Large intestine (tissue), 3 donors: ENCODE data around the gene AKAP1. TPM values are rescaled to one million over a fixed set of nuclear protein-coding genes. Genes with fewer than 3 reads are reported as not detected.
"Not testable (repeated sequence)": the region's sequence is repeated elsewhere in the genome, so short reads cannot be mapped to it uniquely, and the experiment has no call there.

Experiments
- DNase-seq, 2 donors: peaks; one replicate each; pipeline versions ENCODE4 v3.0.0 to v3.0.0-alpha.2; 2013
- H3K27ac ChIP-seq: one replicate; pipeline ENCODE4 v1.5.1; 2013; ENCODE audit warnings: low read length
- H3K27me3 ChIP-seq: 2 replicates; pipeline ENCODE4 v1.6.1; 2013; ENCODE audit warnings: low read length; ENCODE audit not compliant: control insufficient read depth, insufficient read depth
- H3K36me3 ChIP-seq: 2 replicates; pipeline ENCODE4 v1.6.1; 2013; ENCODE audit warnings: low read length; ENCODE audit not compliant: control insufficient read depth, insufficient read depth
- H3K4me1 ChIP-seq: one replicate; pipeline ENCODE4 v1.6.1; 2013; ENCODE audit warnings: low read length; ENCODE audit not compliant: control insufficient read depth, insufficient read depth
- H3K4me3 ChIP-seq: one replicate; pipeline ENCODE4 v1.5.1; 2013; ENCODE audit warnings: low read length
- H3K9me3 ChIP-seq: one replicate; pipeline ENCODE4 v1.6.1; 2013; ENCODE audit warnings: mild to moderate bottlenecking, low read depth, low read length, moderate library complexity; ENCODE audit not compliant: control insufficient read depth
- WGBS: methylation state at CpG from one replicate; pipeline ENCODE4 v1.1.5; 2013; ENCODE audit warnings: low lambda C conversion rate; ENCODE audit not compliant: insufficient coverage; 5-methylcytosine and 5-hydroxymethylcytosine counted together
- polyA plus RNA-seq: library from polyadenylated mRNA; unstranded; fragments of 120-200 nt; gene quantifications from one replicate; pipeline ENCODE4 v1.2.1, GENCODE V29; 2013

The AKAP1 gene
- polyA plus RNA-seq, 1 donor: 78.8 TPM

DNA sequence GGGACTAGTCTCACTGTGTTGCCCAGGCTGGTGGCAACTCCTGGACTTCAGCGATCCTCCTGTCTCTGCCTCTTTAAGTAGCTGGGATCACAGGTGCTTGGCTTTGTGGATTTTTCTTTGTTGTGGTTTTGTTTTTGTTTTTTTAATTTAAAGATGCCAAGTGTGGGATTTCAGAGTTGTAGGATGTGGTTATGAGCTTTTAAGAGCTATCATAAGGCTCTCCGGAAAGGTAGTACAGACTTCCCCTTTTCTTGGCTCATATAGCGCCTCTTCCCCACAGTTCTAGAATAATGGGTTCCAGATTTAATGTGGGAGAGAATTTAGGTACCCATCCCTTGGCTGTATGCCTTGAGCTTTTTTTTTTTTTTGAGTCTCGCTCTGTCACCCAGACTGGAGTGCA, 17.1 kb downstream of the AKAP1 start:
- Histone ChIP-seq H3K27ac (no peak overlapping the region), H3K9me3 (peaks cover 5% of the 10 kb centered on the region), H3K4me3 (no peak overlapping the region), H3K27me3 (no peaks in the 10 kb centered on the region), H3K36me3 (peaks cover 15% of the 10 kb centered on the region), H3K4me1 (peaks cover 44% of the 10 kb centered on the region)
- DNase-seq: no peak
- no CpG with 5 or more reads among the region's 4 CpGs for WGBS

- DNase-seq, H3K27me3 ChIP-seq, H3K4me3 ChIP-seq, H3K27ac ChIP-seq, H3K9me3 ChIP-seq: not testable (repeated sequence)
- Histone ChIP-seq H3K36me3 (peaks cover 17% of the 10 kb centered on the region), H3K4me1 (peaks cover 48% of the 10 kb centered on the region)
- no CpG with 5 or more reads among the region's 12 CpGs for WGBS
Measured at GRCh38 chr17:57102660-57103059, 17.6 kb downstream of the AKAP1 start.

DNA sequence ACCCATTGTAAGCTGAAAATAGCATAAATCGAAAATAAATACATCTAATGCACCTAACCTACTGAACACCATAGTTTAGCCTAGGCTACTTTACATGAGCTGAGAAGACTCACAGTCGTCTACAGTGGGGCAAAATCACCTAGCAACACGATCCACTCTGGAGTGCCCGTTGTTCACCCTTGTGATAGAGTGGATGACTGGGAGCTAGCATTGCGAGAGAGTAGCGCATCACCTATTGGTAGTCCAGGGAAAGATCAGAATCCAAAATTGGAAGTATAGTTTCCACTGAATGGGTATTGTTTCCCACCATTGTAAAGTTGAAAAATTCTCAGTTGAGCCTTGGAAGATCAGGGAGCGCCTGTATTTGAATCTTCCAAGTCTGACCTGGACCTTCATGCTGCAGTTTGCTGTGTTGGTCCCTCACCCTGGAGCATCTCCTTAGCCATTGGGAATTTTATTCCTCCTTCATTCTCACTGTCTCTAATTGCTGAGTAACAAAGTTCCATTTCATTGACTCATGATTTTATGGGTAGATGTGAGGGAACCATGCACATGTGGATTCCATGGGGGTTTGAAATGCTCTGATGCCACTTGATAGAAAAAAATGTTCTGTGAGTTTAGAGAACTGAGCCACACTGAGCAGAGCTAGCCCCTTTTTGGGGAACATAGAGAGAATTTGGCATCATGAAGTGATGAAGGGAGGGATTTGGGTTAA, 19.6 kb downstream of the AKAP1 start:
- H3K27me3 ChIP-seq: no peaks in the 10 kb centered on the region
- peaks cover 17% of the 10 kb centered on the region for H3K36me3 ChIP-seq
- peaks cover 5% of the 10 kb centered on the region for H3K9me3 ChIP-seq
- DNase-seq: no peak
- no peak overlapping the region for H3K27ac ChIP-seq
- no peak overlapping the region for H3K4me3 ChIP-seq
- 100% methylated on average over 2 of the region's 7 CpGs for WGBS
- peaks cover 61% of the 10 kb centered on the region for H3K4me1 ChIP-seq

DNA sequence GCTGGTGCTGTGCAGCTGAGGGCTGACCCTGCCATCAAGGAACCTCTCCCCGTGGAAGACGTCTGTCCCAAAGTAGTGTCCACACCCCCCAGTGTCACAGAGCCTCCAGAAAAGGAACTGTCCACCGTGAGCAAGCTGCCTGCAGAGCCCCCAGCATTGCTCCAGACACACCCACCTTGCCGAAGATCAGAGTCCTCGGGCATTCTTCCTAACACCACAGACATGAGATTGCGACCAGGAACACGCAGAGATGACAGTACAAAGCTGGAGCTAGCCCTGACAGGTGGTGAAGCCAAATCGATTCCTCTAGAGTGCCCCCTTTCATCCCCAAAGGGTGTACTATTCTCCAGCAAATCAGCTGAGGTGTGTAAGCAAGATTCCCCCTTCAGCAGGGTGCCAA, 20.5 kb downstream of the AKAP1 start:
- WGBS: no CpG with 5 or more reads among the region's 8 CpGs
- no peak overlapping the region for H3K4me3 ChIP-seq
- H3K9me3 ChIP-seq: peaks cover 5% of the 10 kb centered on the region
- DNase-seq: peak; percentile 48 to 77
- no peaks in the 10 kb centered on the region for H3K27me3 ChIP-seq
- H3K36me3 ChIP-seq: peaks cover 23% of the 10 kb centered on the region
- peak overlapping the region; percentile 90 for H3K27ac ChIP-seq
- peaks cover 68% of the 10 kb centered on the region for H3K4me1 ChIP-seq

DNA sequence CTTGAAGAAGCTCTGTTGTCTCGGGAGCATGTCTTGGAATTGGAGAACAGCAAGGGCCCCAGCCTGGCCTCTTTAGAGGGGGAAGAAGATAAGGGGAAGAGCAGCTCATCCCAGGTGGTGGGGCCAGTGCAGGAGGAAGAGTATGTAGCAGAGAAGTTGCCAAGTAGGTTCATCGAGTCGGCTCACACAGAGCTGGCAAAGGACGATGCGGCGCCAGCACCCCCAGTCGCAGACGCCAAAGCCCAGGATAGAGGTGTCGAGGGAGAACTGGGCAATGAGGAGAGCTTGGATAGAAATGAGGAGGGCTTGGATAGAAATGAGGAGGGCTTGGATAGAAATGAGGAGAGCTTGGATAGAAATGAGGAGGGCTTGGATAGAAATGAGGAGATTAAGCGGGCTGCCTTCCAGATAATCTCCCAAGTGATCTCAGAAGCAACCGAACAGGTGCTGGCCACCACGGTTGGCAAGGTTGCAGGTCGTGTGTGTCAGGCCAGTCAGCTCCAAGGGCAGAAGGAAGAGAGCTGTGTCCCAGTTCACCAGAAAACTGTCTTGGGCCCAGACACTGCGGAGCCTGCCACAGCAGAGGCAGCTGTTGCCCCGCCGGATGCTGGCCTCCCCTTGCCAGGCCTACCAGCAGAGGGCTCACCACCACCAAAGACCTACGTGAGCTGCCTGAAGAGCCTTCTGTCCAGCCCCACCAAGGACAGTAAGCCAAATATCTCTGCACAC, 21.2 kb downstream of the AKAP1 start:
- no CpG with 5 or more reads among the region's 17 CpGs for WGBS
- H3K4me1 ChIP-seq: peaks cover 75% of the 10 kb centered on the region
- no peak overlapping the region for H3K4me3 ChIP-seq
- peak overlapping the region; percentile 90 for H3K27ac ChIP-seq
- peaks cover 5% of the 10 kb centered on the region for H3K9me3 ChIP-seq
- H3K27me3 ChIP-seq: no peaks in the 10 kb centered on the region
- H3K36me3 ChIP-seq: peaks cover 25% of the 10 kb centered on the region
- no peak for DNase-seq

DNA sequence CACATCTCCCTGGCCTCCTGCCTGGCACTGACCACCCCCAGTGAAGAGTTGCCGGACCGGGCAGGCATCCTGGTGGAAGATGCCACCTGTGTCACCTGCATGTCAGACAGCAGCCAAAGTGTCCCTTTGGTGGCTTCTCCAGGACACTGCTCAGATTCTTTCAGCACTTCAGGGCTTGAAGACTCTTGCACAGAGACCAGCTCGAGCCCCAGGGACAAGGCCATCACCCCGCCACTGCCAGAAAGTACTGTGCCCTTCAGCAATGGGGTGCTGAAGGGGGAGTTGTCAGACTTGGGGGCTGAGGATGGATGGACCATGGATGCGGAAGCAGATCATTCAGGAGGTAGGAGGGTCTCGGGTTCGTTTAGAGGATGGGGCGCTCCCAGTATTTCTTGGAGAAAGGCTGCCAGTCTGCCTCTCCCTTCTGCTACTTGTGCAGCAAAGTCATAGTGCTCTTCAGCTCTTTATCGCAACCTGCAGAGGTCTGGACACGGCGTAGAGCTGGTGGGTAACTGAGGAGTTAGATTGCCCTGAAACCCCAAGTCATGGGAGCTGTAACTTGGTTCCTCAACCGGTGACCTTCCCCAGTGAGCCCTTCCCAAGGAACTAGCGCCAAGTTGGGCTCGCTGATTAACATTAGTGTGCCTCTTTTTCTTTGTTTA, 21.9 kb downstream of the AKAP1 start:
- no peaks in the 10 kb centered on the region for H3K27me3 ChIP-seq
- H3K4me3 ChIP-seq: no peak overlapping the region
- peaks cover 30% of the 10 kb centered on the region for H3K36me3 ChIP-seq
- H3K9me3 ChIP-seq: peaks cover 5% of the 10 kb centered on the region
- WGBS: no CpG with 5 or more reads among the region's 14 CpGs
- peak overlapping the region; percentile 90 for H3K27ac ChIP-seq
- no peak for DNase-seq
- H3K4me1 ChIP-seq: peaks cover 77% of the 10 kb centered on the region

DNA sequence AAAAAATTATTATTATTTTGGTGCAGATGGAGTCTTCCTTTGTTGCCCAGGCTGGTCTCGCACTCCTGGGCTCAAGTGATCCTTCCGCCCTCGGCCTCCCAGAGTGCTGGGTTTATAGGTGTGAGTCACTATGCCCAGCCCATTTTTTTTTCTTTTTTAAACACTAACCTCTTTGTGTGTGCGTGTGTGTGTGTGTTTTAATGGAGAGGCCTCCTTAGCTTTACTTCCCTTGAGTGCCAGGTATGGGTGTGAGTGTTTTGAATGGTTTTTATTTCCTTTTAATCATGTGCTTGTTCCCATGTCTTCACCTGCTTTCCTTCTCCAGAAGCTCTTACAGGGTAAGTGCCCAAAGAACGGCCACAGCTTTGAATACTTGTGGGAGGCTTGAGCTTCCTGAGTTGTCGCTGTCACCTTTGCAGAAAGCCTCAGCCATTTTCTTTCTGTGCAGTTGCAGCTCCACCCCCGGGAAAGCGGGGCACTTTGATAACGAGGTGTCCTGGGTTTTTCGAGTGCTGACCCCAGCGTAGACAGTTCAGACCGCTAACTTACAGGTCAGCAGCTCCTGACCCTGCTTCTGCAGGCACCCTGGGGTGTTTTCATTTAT, 22.6 kb downstream of the AKAP1 start:
- Histone ChIP-seq H3K36me3 (peaks cover 36% of the 10 kb centered on the region), H3K4me1 (peaks cover 77% of the 10 kb centered on the region)
- DNase-seq: peak; percentile 72 to 91

GRCh38 chr17:57108671-57109392, 23.8 kb downstream of the AKAP1 start:
- Histone ChIP-seq H3K27me3 (no peaks in the 10 kb centered on the region), H3K36me3 (peaks cover 46% of the 10 kb centered on the region), H3K9me3 (peaks cover 5% of the 10 kb centered on the region), H3K27ac (peak overlapping the region; percentile 90), H3K4me3 (no peak overlapping the region), H3K4me1 (peaks cover 72% of the 10 kb centered on the region)
- DNase-seq: no peak
- no CpG with 5 or more reads among the region's 12 CpGs for WGBS

More for the DNA sequence above, 22.6 kb downstream of the AKAP1 start:
- Histone ChIP-seq H3K27ac (peak overlapping the region; percentile 90), H3K4me3 (no peak overlapping the region), H3K27me3 (no peaks in the 10 kb centered on the region), H3K9me3 (peaks cover 5% of the 10 kb centered on the region)
- no CpG with 5 or more reads among the region's 12 CpGs for WGBS

- no peak for DNase-seq
- no peak overlapping the region for H3K4me3 ChIP-seq
- H3K36me3 ChIP-seq: peaks cover 54% of the 10 kb centered on the region
- no peak overlapping the region for H3K27ac ChIP-seq
- H3K4me1 ChIP-seq: peaks cover 66% of the 10 kb centered on the region
- H3K9me3 ChIP-seq: peaks cover 5% of the 10 kb centered on the region
- H3K27me3 ChIP-seq: no peaks in the 10 kb centered on the region
- WGBS: no CpG with 5 or more reads among the region's 14 CpGs
Measured at GRCh38 chr17:57109393-57110151, 24.5 kb downstream of the AKAP1 start.
